Posterior vena cava (tissue), 2 donors: ENCODE results near the gene SLC22A24. TPM values are rescaled to one million over a fixed set of nuclear protein-coding genes. Genes with fewer than 3 reads are reported as not detected.
"Not testable (repeated sequence)": the region's sequence is repeated elsewhere in the genome, so short reads cannot be mapped to it uniquely, and the experiment has no call there.

ENCODE experiments used
- DNase-seq: peaks from one replicate; pipeline ENCODE4 v3.0.0-alpha.2; 2020; ENCODE audit warnings: low spot score
- intact Hi-C, 2 donors: fragments of 100-400 bp; cut with DNase I; formaldehyde crosslinking; loops; one replicate each; pipeline versions ENCODE4 v1.14.1 to v1.14.2; 2022 to 2023
- long read RNA-seq, 2 donors: library from polyadenylated mRNA; unstranded; transcript quantifications; one replicate each; pipeline ENCODE4 v2.0.0, GENCODE V29; 2020 to 2021
- total RNA-seq, 2 donors: library from RNA; stranded (reverse); fragmentation: NEBNext Ultra II Directional; extraction: Animal tissue kit (Norgen Biotek cat#: 25700); gene quantifications; one replicate each; pipeline ENCODE4 v1.2.1, GENCODE V29; 2021
- donor health status: DM: yes; HTN: yes; CAD: no.
- donor health status: DM: yes; HTN: yes; CAD: no.

SLC22A24 gene
- not detected for total RNA-seq
- long read RNA-seq, donor 1, result 0 reads
- long read RNA-seq, donor 2, result 0 reads

- no peak for DNase-seq
- intact Hi-C loops, result no loop called here
Observed at GRCh38 chr11:63144121-63144520, at the start of gene SLC22A24. TSS of gene SLC22A24 (minus strand) at chr11:63144221. CDS start at chr11:63143779, 442 bp downstream.

- intact Hi-C loops, result no loop called here
Observed at GRCh38 chr11:63180536-63180935, 36.5 kb upstream of the SLC22A24 start.

GRCh38 chr11:63179432-63180041 is 35.5 kb upstream of the SLC22A24 start:
- no peak for DNase-seq
- intact Hi-C loops, result no loop called here

More at GRCh38 chr11:63180536-63180935, 36.5 kb upstream of the SLC22A24 start:
- DNase-seq, result no peak

GRCh38 chr11:63177872-63178271 is 33.9 kb upstream of the SLC22A24 start:
- intact Hi-C loops, result no loop called here
- no peak for DNase-seq

- intact Hi-C loops, result no loop called here
- no peak for DNase-seq
Observed at GRCh38 chr11:63165706-63166310, 21.8 kb upstream of the SLC22A24 start.

GRCh38 chr11:63155794-63156193 is 11.8 kb upstream of the SLC22A24 start:
- intact Hi-C loops, result no loop called here
- no peak for DNase-seq

GRCh38 chr11:63146581-63146980 is 2.6 kb upstream of the SLC22A24 start:
- intact Hi-C loops, result no loop called here
- DNase-seq, result no peak

- intact Hi-C loops, result no loop called here
- no peak for DNase-seq
Observed at GRCh38 chr11:63142459-63142858, 1.6 kb downstream of the SLC22A24 start.

- intact Hi-C loops, result no loop called here
- no peak for DNase-seq
Observed at GRCh38 chr11:63132985-63133775, 10.8 kb downstream of the SLC22A24 start.

GRCh38 chr11:63099555-63099954 is 44.5 kb downstream of the SLC22A24 start:
- intact Hi-C loops, result no loop called here
- DNase-seq, result no peak

GRCh38 chr11:63080682-63081081 is 63.3 kb downstream of the SLC22A24 start:
- no peak for DNase-seq
- intact Hi-C loops, result no loop called here

GRCh38 chr11:63046203-63046602 is 97.8 kb downstream of the SLC22A24 start:
- DNase-seq, intact Hi-C loops: not testable (repeated sequence)

- intact Hi-C loops, result no loop called here
- DNase-seq, result no peak
Observed at GRCh38 chr11:63042596-63042995, 101.4 kb downstream of the SLC22A24 start.

- DNase-seq, result no peak
- intact Hi-C loops, result no loop called here
Observed at GRCh38 chr11:63032457-63032856, 111.6 kb downstream of the SLC22A24 start.

Other genes starting within 250 kb of the SLC22A24 start
- gene CHRM1, start 222.9 kb downstream of the SLC22A24 start, total RNA-seq, result not detected
- not detected for gene SLC22A6, start 159.3 kb downstream of the SLC22A24 start, total RNA-seq
- gene SLC22A8, start 128.4 kb downstream of the SLC22A24 start, total RNA-seq, result not detected
- not detected for gene SLC22A25, start 99.4 kb upstream of the SLC22A24 start, total RNA-seq
- not detected for gene SLC22A9, start 225.6 kb upstream of the SLC22A24 start, total RNA-seq